Activated naive CD4-positive, alpha-beta T cell (primary cell): ENCODE measurements around the gene ABHD17A.
"Not testable (repeated sequence)": the region's sequence is repeated elsewhere in the genome, so short reads cannot be mapped to it uniquely, and the experiment has no call there.

ENCODE experiments used
- DNase-seq, 4 experiments: peaks; one replicate each; lab custom pipeline; 2025; lab: John Stamatoyannopoulos, UW

Gene ABHD17A

DNA sequence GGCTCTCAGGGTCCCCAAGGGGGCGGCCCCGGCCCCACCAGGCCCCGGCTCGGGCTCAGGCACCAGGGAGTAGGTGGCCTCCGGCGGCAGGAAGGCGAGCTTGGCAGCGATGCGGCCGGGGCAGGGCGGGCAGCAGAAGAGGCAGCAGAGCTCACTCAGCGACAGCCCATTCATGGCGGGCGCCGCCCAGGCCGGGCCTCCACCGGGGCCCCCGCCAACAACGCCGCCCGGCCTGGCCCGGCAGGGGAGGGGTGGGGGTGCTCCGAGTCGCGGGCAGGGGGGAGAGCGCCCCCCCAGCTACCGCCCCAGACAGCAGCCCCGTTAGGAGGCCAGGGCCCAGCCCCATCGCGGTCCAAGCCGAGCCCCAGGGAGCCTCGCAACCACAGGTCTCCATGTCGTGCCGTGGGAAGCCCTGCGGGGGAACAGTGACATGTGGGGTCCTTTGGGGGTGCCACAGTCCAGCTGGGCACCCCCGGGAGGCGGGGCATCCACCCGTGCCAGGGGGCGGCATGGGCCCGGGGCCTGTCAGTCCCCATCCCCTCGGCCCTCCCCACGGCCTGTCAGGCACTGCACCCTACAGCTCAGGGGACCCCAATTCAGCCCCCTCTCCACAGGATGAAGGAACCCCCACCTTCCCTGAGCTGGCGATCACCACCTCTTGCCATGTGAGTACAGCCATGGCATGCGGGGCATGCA lies 3.8 kb downstream of the ABHD17A start:
- not testable (repeated sequence) for DNase-seq

DNA sequence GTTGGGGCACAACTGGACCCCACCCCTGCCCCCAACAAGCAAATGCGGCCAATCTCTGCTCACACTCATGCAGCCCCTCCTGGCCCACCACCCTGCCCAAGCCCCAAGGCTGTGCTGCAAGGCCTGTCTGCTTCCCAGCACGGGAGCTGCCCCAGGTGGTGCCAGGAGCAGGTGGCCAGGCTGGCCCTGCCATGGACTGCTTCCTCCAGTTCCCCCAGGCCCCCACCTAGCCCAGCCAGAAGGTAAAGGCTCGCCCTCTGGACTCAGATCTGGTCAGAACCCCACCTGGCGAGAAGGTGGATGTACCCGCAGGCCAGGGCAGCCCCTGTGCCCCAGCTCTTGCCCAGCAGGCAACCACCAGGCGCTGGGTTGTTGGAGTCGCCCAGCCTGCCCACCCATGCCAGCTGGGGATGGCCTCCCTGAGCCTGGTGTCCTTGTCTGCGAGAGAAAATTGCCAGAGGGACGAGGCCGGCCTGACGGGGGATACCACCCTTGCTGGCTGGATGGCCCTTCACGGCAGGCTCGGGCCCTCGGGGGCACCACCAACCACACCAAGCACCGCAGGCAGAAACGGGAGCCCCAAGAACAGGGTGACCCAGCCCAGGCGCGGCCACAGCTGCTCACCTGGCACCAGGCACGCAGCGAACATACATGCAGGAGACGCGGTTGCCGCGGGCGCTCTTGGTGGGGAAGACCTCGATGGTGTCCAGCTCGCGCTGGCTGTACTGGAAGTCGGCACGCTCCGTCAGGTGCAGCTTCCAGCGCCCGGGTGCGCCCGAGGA lies 4.5 kb downstream of the ABHD17A start:
- DNase-seq = no peak

DNA sequence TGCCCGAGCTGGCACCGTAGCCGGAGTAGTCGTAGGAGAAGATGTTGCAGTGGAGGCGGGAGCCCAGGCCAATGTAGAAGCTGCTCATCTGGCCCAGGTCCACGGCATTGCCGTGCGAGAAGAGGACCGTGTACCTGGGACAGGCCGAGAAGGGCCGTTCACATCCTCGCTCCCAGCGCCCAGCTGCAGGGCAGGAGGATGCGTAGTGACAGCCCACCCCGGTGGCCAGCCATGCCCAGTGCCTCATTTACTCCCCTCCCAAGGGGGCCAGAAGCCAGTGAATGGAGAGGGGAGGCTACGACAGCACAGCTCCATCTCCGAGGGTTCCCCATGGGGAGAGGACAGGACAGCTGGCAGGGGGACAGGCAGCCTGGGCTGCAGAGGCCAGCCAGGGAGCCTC lies 5.3 kb downstream of the ABHD17A start:
- not testable (repeated sequence) for DNase-seq

DNA sequence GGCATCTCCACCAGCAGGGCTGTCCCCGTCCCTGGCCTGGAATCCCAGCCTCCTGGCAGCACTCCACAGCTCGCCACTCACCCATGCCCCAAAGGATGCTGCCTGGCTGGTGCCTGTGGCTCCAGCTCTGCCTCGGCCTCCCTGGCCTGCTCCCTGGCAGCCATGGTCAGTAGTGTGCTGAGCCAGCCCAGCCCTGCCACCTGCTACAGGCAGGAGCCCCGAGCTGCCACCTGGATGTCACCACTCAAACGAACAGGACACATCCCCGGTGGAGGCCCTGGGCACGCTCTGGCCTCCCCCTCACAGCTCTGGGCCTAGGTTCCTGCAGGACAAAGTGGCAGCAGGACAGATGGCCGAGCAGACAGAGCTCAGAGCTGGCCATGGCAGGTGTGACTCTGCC lies 6.7 kb downstream of the ABHD17A start:
- not testable (repeated sequence) for DNase-seq

DNA sequence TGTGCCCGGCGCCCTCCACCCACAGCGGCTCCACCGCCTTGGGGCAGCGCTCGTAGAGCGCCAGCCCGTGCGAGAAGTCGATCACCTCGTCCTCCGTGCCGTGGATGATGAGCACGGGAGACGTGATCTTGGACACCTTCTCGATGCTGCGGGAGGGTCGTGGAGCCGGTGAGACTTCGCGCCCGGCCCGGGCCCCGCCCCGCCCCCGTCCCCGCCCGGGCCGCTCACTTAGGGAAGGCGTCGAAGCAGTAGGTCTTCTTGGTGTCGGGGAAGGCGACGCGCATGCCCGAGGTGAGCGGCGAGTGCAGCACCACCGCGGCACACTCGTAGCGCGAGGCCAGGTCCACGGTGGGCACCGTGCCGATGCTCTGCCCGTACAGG lies 8.0 kb downstream of the ABHD17A start:
- DNase-seq = not testable (repeated sequence)

DNA sequence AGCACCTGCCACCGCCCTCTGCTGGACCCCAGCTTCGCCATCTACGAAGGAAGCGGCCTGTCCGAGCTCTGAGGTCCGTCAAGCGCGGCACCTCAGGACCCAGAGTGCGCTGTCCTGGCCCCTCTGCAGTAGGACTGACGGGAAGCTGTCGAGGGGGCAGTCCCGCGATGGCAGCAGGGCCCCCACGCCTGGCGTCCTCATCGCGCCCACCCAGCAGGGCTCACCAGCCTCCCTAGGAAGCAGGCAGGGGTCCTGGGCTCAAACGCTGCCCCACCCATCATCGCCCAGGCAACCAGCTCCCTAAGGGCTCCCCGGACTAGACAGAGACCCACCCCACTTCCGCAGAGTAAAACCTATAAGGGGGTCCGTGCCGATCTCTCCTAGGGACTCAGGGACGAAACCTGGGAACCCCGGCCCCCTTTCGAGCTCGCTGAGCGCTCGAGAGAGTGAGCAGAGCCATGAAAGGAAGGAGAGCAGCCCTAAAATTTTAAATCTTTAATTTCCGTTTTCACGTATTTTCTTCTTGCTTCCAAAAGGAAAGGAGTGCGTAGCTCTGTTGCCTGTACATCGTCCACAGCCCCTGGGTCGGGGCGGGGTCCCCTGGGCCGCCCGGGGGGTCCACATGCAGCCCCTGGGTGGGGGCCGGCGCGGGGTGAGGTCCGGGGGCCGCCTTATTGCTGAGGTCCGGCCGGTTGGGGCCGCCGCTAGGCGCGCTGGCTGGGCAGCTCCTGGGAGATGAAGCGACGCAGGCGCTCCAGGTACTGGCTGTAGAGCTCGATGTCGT lies 8.6 kb downstream of the ABHD17A start:
- not testable (repeated sequence) for DNase-seq

DNA sequence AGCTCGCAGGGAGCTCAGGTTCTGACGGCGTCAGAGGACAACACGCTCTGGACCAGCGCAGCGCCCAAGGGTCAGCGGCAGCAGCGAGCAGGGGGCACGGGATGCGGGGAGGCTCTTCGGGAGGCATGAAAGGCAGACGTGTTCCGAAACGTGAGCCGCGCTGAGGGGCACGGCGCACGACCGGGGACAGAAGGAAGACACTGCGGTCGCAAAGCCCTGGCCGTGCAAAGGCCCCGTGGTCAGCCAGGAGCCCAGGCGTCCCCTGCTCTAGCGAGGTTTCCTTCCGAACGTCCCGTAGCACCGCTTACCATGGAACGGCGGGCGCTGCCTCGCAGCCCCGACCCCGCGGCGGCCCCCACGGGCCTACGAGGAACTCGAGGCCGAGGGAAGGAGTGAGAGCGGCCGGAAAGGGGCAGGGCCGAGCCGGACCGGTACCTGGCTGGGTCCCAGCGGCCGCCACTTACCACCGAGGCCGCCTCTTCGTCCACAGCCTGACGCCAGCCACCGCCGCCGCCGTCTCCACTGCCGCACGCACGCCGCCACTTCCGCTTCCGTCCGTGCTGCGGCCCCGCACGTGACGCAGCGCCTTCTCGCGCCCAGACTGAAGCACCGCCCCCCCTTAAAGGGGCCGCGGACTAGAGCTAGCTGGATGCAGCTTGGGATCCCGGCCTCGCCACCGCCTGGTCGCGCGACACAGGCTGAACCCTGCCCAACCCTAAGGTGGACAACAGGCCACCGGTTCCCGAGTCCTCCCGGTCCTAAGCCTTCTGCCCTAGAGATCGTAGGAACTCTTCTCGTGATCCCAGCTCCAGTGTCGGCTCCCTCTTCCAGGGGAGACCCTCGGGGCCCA lies 9.4 kb downstream of the ABHD17A start:
- DNase-seq = peak; percentile 50 to 83 (median 64)

DNA sequence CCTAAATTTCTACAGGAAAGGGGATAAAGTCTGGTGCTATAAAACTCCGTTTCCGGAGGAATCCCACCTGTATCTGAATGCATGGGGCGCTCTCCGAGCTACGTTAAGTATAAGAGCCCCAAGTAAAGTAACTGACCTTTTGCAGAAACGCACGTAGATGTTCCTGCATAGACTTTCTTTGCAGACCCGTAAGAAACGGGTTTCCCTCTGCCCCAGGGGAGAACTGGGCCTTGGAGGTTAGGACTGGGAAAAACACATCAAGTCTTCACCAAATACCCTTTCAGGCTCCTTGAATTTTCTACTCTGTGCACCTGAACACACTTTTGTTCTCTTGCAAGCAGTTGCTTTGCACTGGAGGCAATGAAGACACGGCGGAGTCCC lies 10.0 kb downstream of the ABHD17A start:
- DNase-seq = not testable (repeated sequence)

DNA sequence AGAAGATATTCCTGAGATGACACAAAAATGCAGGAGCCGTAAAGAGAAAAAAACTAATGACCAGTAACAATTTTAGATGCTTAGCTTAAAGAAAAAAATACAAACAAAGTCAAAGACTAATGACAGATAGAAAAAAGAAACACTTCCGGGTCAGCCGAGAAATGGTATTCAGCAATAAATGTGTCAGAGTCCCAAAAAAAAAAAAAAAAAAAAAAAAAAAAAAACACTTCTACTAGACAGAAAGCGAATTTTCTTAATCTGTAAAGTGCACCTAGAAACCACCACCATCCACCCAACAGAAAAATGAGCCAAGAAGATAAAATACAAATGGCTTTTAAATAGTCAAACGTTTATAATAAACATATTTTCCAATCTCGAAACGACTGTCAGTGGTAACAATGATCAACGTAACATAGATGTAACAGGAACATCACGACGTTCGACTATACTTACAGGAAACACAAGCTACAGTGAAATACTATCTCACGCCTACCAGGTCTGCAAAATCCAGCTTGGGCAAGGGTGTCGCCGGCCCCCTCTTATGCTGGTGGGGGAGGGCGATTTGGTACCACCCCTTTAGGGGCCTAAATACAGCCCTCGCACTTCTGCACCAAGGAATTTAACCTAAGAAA lies 10.6 kb downstream of the ABHD17A start:
- DNase-seq = no peak

DNA sequence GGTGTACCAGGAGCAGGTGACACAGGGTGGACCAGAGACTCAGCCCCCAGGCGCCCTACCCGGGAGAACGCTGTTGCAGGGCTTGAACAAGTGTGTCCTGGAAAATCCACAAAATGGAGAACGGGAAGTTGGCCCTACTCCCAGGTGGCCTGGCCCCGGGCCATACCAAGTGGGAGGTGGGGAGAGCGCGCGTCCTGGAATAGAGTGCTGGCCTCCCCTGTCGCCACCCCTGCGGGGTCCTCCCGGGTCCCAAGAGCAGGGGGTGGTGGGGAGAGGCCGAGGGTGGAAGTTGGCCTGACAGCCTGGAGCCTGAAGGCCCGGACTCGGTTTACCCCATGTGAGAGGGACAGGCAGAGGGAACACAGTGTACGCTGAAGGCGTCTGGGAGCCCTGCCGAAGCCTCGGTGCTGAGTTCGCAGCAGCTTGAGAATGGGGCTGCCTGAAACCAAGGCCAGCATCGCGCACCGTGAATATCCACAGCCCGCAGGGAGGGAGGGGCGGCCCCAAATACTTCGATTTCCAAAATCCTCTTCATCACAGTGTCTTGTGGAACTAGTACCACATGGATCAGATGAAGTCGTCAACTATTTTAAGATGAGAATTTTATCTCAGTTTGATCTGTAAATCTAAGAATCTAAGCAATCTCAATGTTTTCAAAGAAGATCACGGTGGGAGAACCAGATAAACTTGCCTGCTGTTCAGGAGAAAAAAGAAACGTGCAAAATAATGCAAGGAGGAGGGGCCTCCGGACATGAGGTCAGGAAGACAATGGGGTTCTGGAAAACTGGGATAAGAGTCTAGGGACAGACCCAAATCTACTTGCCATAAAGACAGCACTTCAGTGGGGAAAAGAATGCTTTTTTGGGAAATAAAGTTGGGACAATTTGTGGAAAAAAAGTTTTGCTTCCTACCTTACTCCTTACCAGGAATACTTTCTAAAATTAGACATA lies 11.5 kb downstream of the ABHD17A start:
- no peak for DNase-seq

DNA sequence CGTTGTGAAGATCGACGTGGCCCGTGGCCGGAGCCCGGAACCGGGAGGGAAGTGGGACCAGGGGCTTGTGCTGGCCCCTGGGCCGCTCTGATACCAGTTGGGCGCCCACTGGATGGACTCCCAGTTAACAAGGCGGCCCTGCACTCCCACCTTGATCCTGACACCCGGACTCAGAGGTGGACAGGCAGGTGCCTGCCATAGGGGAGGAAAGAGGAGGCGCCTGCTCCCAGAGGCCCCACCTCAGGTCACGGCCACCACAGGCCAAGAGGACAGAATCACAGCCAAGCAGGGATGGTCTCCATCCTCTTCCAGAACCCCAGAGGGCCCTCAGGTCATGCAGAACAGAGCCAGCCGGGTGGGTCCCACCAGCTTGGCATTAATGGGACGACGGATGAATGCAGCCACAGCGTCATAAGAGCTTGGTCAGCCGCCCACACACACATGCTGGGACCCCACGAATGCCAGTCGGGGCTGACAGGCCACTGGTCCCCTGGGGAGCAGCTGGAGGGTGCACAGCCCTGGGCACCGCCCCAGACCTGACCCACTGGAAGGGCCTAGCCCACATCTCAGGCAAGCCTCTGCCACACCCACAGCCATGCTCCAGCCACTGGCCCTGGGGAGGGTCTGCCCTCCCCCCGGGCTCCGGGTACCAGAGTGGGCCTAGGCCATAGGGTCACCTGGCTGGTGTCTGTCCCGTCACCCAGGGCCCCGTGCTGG lies 12.3 kb downstream of the ABHD17A start:
- DNase-seq = no peak

DNA sequence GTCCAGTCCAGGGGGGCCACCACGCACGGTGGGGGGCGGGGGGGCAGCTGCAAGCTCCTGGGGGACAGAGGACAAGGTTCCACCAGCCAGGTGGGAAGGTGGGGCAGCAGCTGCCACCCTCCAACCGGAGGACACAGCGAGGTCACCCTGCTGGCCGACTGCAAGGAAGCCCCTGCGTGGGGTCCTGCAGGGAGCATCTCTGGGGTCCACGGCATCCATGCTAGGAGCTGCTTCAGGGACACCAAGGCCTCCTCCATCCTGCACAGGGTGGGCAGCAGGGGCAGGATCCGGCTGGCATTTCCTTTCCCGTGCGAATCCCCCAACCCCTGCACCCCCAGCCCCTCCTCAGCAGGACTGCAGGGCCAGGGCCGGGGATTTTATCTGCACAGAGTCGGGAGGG lies 13.7 kb downstream of the ABHD17A start:
- DNase-seq = no peak

DNA sequence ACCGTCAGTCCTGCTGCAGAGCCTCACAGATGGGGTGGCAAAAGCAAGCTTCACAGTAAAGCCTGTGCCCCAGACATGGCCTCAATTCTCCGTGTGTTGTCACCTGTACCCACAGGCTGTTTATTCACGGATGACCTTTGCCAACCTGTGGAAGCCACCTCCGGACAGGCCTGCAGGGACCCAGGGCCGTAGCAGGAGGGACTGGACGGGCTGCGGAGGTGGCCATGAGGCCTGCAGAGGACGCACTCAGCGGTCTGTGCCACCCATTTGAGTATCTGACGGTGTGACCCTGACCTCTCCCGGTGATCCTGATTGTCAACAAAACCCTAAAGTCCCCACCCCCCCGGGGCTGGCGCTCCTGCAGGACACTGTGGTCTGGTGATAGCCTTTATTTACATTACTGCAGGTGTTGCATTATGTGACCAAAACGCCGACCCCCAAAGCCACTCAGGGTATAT lies 14.1 kb downstream of the ABHD17A start:
- DNase-seq = no peak

DNA sequence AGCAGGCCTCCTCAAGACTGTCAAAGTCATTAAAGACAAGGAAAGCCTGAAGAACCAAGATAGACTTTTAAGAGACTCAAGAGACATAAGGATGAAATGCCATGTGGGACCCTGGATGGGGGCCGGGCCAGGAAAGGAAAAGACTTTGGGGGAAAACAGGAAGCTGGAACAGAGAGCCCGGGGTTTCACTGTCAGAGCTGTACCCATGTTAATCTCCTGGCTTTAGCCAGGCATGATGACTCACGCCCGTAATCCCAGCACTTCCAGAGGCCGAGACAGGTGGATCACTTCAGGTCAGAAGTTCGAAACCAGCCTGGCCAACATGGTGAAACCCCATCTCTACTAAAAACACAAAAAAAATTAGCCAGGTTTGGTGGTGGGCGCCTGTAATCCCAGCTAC lies 16.3 kb downstream of the ABHD17A start:
- no peak for DNase-seq

DNA sequence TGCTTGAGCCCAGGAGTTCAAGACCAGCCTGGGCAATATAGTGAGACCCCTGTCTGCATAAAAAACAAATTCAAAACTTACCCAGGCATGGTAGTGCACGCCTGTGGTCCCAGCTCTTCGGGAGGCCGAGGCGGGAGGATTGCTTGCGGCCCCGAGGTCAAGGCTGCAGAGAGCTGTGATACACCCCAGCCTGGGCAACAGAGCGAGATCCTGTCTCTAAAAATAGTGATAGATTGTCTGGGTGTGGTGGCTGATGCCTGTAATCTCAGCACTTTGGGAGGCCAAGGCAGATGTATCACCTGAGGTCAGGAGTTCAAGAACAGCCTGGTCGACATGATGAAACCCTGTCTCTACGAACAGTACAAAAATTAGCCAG lies 18.0 kb downstream of the ABHD17A start:
- DNase-seq = no peak

DNA sequence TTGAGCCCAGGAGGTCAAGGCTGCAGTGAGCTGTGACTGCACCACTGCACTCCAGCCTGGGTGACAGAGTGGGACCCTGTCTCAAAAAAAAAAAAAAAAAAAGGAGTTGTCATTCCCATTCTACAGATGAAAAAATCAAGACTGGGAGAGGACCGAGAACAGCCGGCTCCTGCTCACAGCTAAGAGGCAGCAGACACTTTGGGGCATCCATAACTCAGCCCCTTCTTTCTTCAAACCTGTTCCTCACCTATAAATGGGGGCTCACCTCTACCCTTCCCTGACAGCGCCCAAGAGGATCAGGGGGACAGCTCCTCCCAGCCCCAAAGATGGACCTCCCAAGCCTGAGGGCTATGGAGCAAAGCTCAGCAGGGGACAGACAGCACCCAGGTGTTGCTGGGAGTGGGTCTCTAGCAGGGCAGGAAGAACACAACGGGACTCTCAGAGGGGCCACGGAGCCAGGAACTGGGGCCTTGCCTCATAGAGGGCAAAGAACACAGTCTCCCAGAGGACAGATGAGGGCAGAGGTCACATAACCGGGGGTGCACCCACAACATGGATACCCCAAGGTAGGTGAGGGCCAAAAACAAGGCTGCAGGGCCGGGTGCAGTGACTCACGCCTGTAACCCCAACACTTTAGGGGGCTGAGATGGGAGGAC lies 18.5 kb downstream of the ABHD17A start:
- no peak for DNase-seq

DNA sequence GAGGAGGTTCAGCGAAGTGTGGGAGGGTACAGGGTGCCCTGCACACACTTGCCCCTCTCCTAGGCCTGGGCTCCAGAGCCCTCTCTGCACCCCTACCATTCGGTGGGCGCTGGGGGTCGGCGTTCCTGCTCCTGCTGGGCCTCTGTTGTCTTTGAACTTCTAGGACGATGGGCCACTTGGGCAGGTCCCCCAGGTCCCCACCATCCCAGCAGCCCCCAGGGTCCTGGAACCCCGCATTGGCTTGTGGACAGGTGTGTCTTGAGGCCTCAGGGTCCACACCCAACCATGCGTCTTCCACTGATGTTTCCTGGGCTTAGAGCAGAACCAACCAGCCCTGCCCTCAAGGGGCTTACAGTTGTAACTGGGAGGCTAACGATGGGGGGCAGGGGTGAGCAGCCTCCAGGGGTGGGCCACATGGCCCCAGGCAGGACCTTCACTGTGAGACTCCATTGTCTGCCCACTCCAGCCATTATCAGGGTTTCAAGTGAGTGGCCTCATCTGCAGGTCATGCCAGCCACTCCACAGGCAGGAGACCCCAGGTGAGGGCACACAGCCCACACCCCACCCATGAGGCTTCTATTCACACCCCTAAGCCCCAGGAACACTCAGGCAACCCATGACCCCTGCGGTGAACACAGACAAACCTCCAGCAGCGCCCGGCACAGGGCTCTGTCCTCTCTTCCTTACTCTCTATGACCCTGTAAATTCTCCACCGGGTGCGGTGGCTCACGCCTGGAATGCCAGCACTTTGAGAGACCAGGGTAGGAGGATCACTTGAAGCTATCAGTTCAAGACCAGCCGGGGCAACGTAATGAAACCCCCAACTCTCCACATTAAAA lies 19.9 kb downstream of the ABHD17A start:
- no peak for DNase-seq
